ENCODE results near the gene DMBX1. TPM values are rescaled to one million over a fixed set of nuclear protein-coding genes. Genes with fewer than 3 reads are reported as not detected.

Gene DMBX1
- under 1 TPM in 1 of 3 donors, not detected in 2; 0.16 TPM for polyA plus RNA-seq

DNA sequence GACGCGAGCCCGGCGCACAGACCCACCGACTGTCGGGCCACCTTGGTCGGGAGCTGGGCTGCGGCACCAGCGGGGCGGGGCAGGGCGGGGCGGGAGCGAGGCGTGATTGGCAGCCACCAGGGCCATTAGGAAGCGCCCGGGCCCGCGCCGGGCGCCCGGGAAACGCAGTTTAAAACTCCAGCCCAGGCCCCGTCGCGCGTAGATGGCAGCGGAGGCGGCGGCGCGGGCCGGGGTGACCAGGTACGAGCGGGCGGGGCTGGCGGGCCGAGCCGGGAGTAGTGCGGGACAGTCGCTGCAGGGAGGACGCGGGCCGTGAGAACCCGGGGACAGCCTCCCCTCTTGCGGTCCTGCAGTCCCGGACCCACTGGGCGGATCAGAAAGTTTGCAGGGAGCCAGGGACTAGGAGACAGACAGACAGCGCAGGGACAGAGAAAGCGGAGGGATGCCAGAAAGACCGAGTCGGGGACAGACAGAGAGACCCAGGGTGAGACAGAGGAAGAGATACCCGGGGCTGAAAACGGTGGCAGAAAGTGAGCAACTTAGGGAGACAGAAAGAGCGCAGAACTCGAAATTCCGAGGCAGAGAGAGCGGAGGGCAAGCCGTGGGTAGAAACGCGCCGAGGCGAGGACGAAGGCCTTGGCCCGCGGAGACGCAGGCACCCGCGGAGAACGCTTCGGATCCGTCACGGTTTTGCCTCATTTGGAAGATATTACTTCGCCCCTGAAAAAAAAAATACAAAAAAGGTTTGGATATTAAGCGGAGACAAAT lies at the start of gene DMBX1:
DMBX1 (plus strand) TSS at position 199 of the 768 bp plus-strand sequence. CDS start 17,175 bp downstream, outside the sequence.
- 2 to 4% (median 2%) methylated on average over 64 to 74 of the region's 74 CpGs for WGBS, 3 donors
- no peak within 1 kb of the TSS for H3K27ac ChIP-seq (ENCODE audit: low read depth, low read length)

GRCh38 chr1:46440478-46440877 lies 49.2 kb upstream of the DMBX1 start:
- WGBS, 3 donors = 79 to 90% (median 85%) methylated on average over 2 of the region's 2 CpGs
- no peak overlapping the region for H3K27ac ChIP-seq (ENCODE audit: low read depth, low read length)

DNA sequence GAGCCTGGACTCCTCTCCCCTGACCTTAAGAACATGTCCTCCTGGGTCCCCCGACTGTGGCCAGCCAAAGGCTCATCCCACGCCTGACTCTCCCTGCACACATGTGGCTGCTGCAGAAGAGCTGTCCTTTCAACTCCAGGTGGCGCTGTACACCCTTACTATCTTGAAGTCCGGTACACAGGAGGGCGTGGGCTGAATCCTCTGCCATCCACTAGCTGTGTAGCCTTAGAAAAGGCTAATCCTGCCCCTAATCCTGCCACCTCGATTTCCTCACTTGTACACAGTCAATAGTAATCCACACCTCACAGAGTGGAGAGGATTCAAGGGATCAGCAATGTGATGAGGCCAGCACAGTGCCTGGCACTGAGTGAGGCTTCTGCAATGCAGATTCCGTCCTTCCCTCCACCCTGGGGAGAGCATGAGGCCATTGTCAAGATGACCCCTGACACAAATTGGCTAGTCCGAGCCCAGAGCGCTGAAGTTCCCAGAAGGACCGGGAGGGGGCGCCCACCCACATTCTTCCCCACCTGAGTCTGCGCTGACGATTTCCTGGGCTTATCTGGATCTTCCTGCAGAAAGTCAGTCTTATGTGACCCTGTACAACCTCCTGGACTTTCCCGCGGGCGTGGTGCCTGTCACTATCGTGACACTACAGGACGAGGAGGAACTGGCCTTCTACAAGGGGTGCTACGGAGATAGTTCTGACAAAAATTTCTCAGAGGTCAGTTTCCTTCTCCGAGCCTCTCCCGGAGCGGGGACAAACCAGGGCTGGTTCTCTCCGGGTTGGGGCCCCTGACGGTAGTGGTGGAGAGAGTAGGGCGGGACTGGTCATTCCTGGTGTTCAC lies 47.1 kb upstream of the DMBX1 start:
- 9 to 11% (median 10%) methylated on average over 25 of the region's 25 CpGs for WGBS, 3 donors

GRCh38 chr1:46444466-46444865 lies 45.2 kb upstream of the DMBX1 start:
- 39 to 90% (median 83%) methylated on average over 3 of the region's 3 CpGs for WGBS, 3 donors
- H3K27ac ChIP-seq (ENCODE audit: low read depth, low read length) = no peak overlapping the region

More for the DNA sequence above, 47.1 kb upstream of the DMBX1 start:
- no peak overlapping the region for H3K27ac ChIP-seq (ENCODE audit: low read depth, low read length)

- H3K27ac ChIP-seq (ENCODE audit: low read depth, low read length) = no peak overlapping the region
- WGBS, 3 donors = 66 to 69% (median 68%) methylated on average over 3 of the region's 3 CpGs
Observed at GRCh38 chr1:46445773-46446256, 43.8 kb upstream of the DMBX1 start.

DNA sequence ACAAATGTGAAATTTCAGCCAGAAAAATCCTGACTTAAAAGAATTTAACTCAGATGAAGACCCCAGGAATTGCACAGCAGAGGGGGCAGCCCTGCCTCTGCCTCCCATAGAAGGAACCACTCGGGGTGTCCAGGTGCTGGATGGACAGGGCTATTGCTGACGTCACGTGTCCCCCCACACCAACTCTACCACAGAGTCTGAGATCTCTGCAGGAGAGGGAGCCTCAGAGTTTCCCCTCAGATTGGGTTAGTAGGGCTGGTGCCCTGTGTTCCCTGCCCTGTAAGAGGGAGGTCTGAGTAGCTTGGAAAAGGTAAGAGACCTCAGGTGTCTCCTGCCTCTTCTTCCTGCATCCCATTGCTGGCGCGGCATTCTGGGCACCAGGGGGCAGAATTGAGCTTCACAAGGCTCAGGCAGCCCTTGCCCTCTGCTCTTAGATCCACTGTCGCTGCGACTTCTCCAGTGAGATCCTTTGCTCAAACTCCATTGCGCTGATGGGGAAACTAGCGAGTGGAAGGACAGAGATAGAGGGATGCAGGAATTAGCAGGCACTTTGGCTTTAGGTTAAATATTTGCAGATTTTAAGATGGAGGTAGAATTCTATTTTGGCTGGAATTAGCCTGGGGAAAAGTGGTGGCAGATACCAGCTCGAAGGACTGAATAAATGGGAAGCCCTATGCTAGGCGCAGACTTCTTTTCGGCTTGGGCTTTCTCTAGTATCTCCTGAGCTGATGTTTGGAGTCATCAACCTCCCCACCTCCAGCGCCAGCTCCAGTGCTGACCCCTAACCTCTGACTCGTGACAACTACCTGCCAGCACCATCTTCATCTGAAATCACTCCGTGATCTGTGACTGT lies 42.8 kb upstream of the DMBX1 start:
- 32 to 36% (median 36%) methylated on average over 15 of the region's 15 CpGs for WGBS, 3 donors
- no peak overlapping the region for H3K27ac ChIP-seq (ENCODE audit: low read depth, low read length)

- H3K27ac ChIP-seq (ENCODE audit: low read depth, low read length) = no peak overlapping the region
- 34 to 42% (median 37%) methylated on average over 14 of the region's 14 CpGs for WGBS, 3 donors
Observed at GRCh38 chr1:46447499-46448108, 42.0 kb upstream of the DMBX1 start.

DNA sequence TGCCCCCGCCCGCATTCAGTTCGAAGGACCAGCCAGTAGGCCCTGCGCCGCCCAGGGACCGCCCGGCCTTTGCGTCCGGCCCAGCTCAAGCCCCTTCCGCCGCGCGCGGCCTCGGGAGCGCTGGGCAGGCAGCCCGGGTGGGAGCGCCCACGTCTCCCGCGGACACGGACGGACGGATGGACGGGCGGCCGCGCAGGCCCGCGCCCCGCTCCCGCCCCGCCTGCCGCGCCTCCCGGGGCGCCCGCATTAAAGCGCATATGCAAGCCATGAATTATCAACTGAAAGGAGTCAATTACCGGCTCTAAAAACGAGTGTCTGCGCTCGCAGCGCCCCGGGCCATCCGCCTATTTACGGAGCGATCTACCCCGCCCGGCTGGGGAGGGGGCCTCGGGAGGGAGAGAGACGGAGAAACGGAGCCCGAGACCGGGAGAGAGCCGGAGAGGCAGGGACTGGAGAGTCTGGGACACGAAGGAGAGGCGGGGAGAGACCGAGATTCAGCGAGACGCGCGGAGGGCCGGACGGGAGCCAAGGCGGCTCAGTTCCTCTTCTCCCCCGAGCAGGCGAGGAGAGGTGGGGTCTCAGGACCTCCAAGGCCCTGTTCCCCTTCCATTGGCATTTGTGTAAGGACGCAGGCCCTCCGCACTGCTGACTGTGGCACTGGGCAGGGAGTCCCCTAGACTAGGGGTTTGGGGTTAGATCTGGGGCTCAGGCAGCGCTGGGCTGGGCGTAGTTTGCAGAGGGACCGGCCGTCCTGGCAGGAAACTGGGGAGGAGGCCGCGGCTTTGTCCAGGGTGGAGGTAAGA lies 41.3 kb upstream of the DMBX1 start:
- WGBS, 3 donors = 3 to 7% (median 3%) methylated on average over 58 to 76 of the region's 76 CpGs
- H3K27ac ChIP-seq (ENCODE audit: low read depth, low read length) = no peak overlapping the region

DNA sequence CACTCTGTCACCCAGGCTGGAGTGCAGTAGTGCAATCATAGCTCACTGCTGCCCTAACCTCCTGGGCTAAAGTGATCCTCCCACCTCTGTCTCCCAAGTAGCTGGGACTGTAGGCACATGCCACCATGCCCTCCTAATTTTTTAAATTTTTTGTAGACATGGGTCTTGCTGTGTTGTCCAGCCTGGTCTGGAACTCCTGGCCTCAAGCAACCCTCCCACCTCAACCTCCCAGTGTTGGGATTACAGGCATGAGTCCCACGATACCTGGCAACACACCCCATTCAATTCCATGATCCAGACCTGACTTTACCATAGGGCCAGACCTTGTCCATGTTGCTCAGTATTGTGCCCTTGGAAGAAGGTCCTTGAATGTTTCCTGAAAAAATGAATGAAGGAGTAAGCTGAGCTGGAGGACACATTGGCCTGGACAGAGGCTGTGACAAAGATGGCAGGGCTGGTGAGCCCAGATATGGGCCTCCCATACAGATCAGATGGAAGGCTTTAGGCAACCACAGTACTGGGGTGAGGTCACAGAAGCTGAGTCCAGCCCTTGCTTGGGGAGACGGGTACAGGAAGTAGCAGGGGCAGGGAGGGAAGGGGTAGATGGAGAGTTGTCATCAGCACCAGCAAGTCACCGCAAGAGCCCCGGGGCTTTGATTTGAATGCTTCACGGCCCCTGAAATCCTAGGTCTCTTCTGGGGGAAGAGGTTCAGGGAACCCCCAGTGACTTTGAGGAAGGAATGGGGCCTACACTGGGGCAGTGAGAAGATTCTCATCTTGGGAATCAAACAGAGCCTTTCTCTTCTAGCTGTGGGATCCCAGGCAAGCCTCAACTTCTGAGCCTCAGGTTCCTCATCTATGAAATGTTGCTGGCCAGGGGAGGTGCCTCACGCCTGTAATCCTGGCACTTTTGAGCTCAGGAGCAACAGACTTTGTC lies 40.1 kb upstream of the DMBX1 start:
- WGBS, 3 donors = 77 to 80% (median 79%) methylated on average over 6 of the region's 6 CpGs
- no peak overlapping the region for H3K27ac ChIP-seq (ENCODE audit: low read depth, low read length)

- H3K27ac ChIP-seq (ENCODE audit: low read depth, low read length) = no peak overlapping the region
- WGBS, 3 donors = 93% methylated on average over 1 of the region's 1 CpG
Observed at GRCh38 chr1:46450160-46450517, 39.5 kb upstream of the DMBX1 start.

DNA sequence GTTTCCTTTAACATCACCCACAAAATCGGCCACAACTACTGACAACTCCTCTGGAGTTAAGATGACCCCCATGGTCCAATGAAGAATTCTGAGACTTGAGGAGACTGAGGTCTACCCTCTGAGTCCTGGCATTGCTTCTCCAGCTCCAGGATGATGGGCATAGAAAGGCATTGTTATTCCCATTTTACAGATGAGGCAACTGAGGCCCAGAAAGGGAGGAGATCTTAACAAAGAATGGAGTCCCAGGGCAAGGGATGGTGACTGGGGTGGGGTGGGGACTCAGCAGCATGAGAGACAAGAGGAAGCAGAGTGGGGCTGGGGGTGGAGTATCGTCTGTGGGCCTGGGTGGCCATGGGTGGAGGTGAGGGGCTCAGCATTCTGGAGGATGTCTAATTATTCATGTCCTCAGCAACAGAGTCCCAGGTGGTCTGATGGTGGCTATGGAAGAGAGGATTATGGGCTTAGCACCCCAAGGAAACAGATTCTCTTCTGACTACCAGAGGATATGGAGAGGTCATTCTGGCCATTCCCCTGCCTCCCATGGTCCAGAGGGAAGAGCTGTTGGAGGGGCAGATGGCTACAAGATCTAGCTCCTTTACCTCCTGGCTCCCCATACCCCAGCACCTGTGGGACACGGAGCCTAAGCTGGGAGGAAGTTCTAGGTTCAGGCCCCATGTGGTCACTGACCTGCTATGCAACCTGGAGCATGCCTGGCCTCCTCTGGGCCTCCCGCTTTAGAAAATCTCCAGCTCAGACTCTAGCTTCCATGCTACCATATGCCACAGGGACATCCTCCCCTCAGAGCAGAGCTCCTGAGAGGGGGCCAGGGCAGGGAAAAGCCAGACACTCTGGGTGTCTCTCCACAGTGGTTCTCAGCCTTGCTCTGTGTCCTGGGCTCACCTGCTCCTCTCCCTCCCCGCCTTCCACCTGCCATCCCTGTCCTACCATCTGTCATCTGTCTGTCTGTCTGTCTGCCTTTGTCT lies 37.4 kb upstream of the DMBX1 start:
- WGBS, 3 donors = 76 to 89% (median 80%) methylated on average over 5 of the region's 5 CpGs
- no peak overlapping the region for H3K27ac ChIP-seq (ENCODE audit: low read depth, low read length)

DNA sequence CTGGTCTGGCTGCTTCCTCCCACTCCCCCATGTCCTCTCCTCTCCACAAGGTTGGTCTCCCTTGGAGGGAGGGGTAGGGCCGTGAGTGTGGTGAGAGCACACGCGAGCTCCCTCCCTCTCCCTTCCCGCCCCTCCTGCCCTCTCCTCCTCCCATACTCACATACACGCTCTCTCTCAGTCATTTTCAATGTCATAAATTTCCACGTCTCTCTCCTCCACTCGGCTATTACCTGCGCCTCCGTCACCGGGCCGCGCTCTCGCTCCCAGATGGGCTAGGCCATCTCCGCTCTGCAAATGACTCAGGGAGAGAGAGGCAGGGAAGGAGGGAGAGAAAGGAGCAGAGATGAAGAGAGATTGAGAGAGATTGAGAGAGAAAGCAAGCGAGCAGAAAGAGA lies 36.7 kb upstream of the DMBX1 start:
- WGBS, 3 donors = 57 to 69% (median 61%) methylated on average over 15 of the region's 15 CpGs
- no peak overlapping the region for H3K27ac ChIP-seq (ENCODE audit: low read depth, low read length)

GRCh38 chr1:46453449-46453848 lies 36.2 kb upstream of the DMBX1 start:
- WGBS, 3 donors = 61 to 71% (median 63%) methylated on average over 4 of the region's 4 CpGs
- no peak overlapping the region for H3K27ac ChIP-seq (ENCODE audit: low read depth, low read length)

GRCh38 chr1:46455951-46456350 lies 33.7 kb upstream of the DMBX1 start:
- H3K27ac ChIP-seq (ENCODE audit: low read depth, low read length) = no peak overlapping the region
- 89 to 90% (median 89%) methylated on average over 27 of the region's 27 CpGs for WGBS, 3 donors

GRCh38 chr1:46456411-46456963 lies 33.1 kb upstream of the DMBX1 start:
- H3K27ac ChIP-seq (ENCODE audit: low read depth, low read length) = no peak overlapping the region
- 60 to 73% (median 69%) methylated on average over 5 of the region's 5 CpGs for WGBS, 3 donors

Measured in adipose tissue (tissue), 3 donors.